SK-N-SH treated with all-trans-retinoic acid at 6 μM for 48 hours (cell line): ENCODE measurements around the gene ZSCAN12.

Experiments used
- ARNTL ChIP-seq: fragments of 450-650 bp; formaldehyde crosslinking; IDR thresholded peaks from 2 replicates; pipeline ENCODE4 v1.5.0; 2020; ENCODE audit warnings: low read depth, mild to moderate bottlenecking, moderate library complexity, borderline replicate concordance
- BACH2 ChIP-seq: fragments of 250-450 bp; sonication (Bioruptor Pico); IDR thresholded peaks from 2 replicates; pipeline ENCODE4 v1.9.0; 2021; ENCODE audit warnings: mild to moderate bottlenecking, borderline replicate concordance
- RARB ChIP-seq: fragments of 250-450 bp; sonication (Bioruptor Pico); IDR thresholded peaks from 2 replicates; pipeline ENCODE4 v1.8.0; 2021; ENCODE audit warnings: mild to moderate bottlenecking, moderate library complexity
- TCF4 ChIP-seq: fragments of 250-450 bp; sonication (Bioruptor Pico); IDR thresholded peaks from 2 replicates; pipeline ENCODE4 v1.8.0; 2021; ENCODE audit warnings: mild to moderate bottlenecking, moderate library complexity, borderline replicate concordance
- ZC3H10 ChIP-seq: fragments of 250-450 bp; sonication (Bioruptor Pico); IDR thresholded peaks from 2 replicates; pipeline ENCODE4 v1.5.1; 2021; ENCODE audit warnings: mild to moderate bottlenecking, moderate library complexity
- ZFP3 ChIP-seq: fragments of 250-450 bp; sonication (Bioruptor Pico); IDR thresholded peaks from 2 replicates; pipeline ENCODE4 v1.5.0; 2020; ENCODE audit warnings: mild to moderate bottlenecking, moderate library complexity
- ZFP30 ChIP-seq: fragments of 450-650 bp; formaldehyde crosslinking; IDR thresholded peaks from 2 replicates; pipeline ENCODE4 v1.5.0; 2022; ENCODE audit warnings: mild to moderate bottlenecking, moderate library complexity
- ZNF8 ChIP-seq: fragments of 450-650 bp; formaldehyde crosslinking; IDR thresholded peaks from 2 replicates; pipeline ENCODE4 v1.5.0; 2020; ENCODE audit warnings: mild to moderate bottlenecking, moderate library complexity
- TF ChIP-seq, protein P1 (sequence below): fragments of 250-450 bp; sonication (Bioruptor Pico); IDR thresholded peaks from 2 replicates; pipeline ENCODE4 v1.5.1; 2020; ENCODE audit warnings: low read depth, mild to moderate bottlenecking, moderate library complexity
- TF ChIP-seq, protein P2 (sequence below): fragments of 250-450 bp; sonication (Bioruptor Pico); IDR thresholded peaks from 2 replicates; pipeline ENCODE4 v1.8.0; 2020; ENCODE audit warnings: mild to moderate bottlenecking, moderate library complexity, borderline replicate concordance

DNA sequence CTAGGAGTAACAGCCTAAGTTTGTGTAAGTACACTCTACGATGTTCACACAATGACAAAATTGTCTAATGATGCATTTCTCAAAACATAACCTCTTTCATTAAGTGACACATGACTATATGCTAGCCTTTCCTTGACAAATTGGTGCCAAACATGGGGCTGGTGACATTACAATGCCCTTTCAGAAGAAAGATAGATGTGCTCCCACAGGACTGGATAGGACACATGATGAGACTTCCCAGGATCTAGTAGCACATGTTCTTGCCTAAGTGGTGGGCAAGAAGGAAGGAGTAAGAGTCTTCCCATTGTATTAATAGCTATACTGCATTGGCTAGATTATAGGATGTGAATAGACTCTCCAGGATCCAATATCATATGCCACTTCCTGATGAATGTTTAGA, 28.3 kb downstream of the ZSCAN12 start:
- TF ChIP-seq TCF4 (CRISPR knock-in tag): no peak
- TF ChIP-seq, protein P1, sequence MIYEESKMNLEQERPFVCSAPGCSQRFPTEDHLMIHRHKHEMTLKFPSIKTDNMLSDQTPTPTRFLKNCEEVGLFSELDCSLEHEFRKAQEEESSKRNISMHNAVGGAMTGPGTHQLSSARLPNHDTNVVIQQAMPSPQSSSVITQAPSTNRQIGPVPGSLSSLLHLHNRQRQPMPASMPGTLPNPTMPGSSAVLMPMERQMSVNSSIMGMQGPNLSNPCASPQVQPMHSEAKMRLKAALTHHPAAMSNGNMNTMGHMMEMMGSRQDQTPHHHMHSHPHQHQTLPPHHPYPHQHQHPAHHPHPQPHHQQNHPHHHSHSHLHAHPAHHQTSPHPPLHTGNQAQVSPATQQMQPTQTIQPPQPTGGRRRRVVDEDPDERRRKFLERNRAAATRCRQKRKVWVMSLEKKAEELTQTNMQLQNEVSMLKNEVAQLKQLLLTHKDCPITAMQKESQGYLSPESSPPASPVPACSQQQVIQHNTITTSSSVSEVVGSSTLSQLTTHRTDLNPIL (CRISPR knock-in tag): no peak
- TF ChIP-seq ZNF8 (CRISPR knock-in tag): no peak
- no peak for TF ChIP-seq BACH2
- no peak for TF ChIP-seq ZFP30 (CRISPR knock-in tag)
- TF ChIP-seq, protein P2, sequence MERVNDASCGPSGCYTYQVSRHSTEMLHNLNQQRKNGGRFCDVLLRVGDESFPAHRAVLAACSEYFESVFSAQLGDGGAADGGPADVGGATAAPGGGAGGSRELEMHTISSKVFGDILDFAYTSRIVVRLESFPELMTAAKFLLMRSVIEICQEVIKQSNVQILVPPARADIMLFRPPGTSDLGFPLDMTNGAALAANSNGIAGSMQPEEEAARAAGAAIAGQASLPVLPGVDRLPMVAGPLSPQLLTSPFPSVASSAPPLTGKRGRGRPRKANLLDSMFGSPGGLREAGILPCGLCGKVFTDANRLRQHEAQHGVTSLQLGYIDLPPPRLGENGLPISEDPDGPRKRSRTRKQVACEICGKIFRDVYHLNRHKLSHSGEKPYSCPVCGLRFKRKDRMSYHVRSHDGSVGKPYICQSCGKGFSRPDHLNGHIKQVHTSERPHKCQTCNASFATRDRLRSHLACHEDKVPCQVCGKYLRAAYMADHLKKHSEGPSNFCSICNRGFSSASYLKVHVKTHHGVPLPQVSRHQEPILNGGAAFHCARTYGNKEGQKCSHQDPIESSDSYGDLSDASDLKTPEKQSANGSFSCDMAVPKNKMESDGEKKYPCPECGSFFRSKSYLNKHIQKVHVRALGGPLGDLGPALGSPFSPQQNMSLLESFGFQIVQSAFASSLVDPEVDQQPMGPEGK: no peak
- TF ChIP-seq RARB (CRISPR knock-in tag): no peak
- no peak for TF ChIP-seq ZC3H10 (CRISPR knock-in tag)
- TF ChIP-seq ARNTL (CRISPR knock-in tag): no peak
- no peak for TF ChIP-seq ZFP3 (CRISPR knock-in tag)
